H1 (cell line): Measurements from ENCODE around the gene PTPRG. TPM values are rescaled to one million over a fixed set of nuclear protein-coding genes. Genes with fewer than 3 reads are reported as not detected.

Experiments used
- CTCF ChIA-PET: fragments of 300-600 bp; sonication (Branson Sonifier 250); formaldehyde crosslinking; loops from one replicate; lab custom pipeline; 2021; ENCODE audit not compliant: partially characterized antibody; lab: Charles Lee
- POLR2A ChIA-PET: fragments of 300-600 bp; sonication (Branson Sonifier 250); formaldehyde crosslinking; loops from one replicate; lab custom pipeline; 2021; ENCODE audit warnings: inconsistent platforms; ENCODE audit not compliant: partially characterized antibody; lab: Charles Lee
- DNase-seq, 2 experiments: peaks; one replicate each; pipeline versions ENCODE4 v3.0.0 to v3.0.0-alpha.2; 2010 to 2022; ENCODE audit warnings: low spot score in 2 of 2, low read depth in 1 of 2, mixed read lengths in 1 of 2
- FAIRE-seq: peaks from 2 replicates; lab custom pipeline; 2011; peaks lifted over from hg19 to GRCh38; lab: Jason Lieb, UNC
- H2AFZ ChIP-seq: 2 replicates; pipeline ENCODE4 v1.8.1; 2012; ENCODE audit warnings: low read length, inconsistent platforms
- H2AK5ac ChIP-seq: 2 replicates; pipeline ENCODE4 v1.6.1; 2013; ENCODE audit warnings: low read depth, low read length
- H2BK120ac ChIP-seq: replicated peaks from 2 replicates; pipeline ENCODE3; 2013; ENCODE audit warnings: low read depth, low read length, inconsistent platforms
- H2BK12ac ChIP-seq: 2 replicates; pipeline ENCODE4 v1.6.1; 2013; ENCODE audit warnings: low read depth, low read length
- H2BK15ac ChIP-seq: 2 replicates; pipeline ENCODE4 v1.6.1; 2013; ENCODE audit warnings: low read length
- H2BK20ac ChIP-seq: 2 replicates; pipeline ENCODE4 v1.6.1; 2013; ENCODE audit warnings: low read length
- H2BK5ac ChIP-seq: 2 replicates; pipeline ENCODE4 v1.6.1; 2013; ENCODE audit warnings: low read depth, low read length
- H3K14ac ChIP-seq: 2 replicates; pipeline ENCODE4 v1.6.1; 2013; ENCODE audit warnings: inconsistent platforms; ENCODE audit not compliant: insufficient read length
- H3K18ac ChIP-seq: 2 replicates; pipeline ENCODE4 v1.6.1; 2013; ENCODE audit warnings: low read length; ENCODE audit errors: extremely low read depth
- H3K23ac ChIP-seq: 2 replicates; pipeline ENCODE4 v1.6.1; 2013; ENCODE audit warnings: inconsistent platforms; ENCODE audit not compliant: insufficient read length
- H3K23me2 ChIP-seq: 2 replicates; pipeline ENCODE4 v1.6.1; 2013; ENCODE audit warnings: low read depth, low read length
- H3K27ac ChIP-seq: 2 replicates; pipeline ENCODE4 v1.6.1; 2011; ENCODE audit warnings: low read depth, low read length, inconsistent platforms
- H3K27me3 ChIP-seq, 4 experiments: replicated peaks in 1 of 4; 1 replicate in 1 of 4; 2 replicates in 3 of 4; pipeline versions ENCODE4 v1.6.1 to v1.8.1; 2011 to 2013; ENCODE audit warnings: low read length in 3 of 4, mild to moderate bottlenecking in 3 of 4, inconsistent platforms in 2 of 4, mixed read lengths in 2 of 4, moderate library complexity in 1 of 4; ENCODE audit not compliant: control insufficient read depth in 3 of 4, insufficient read depth in 3 of 4; ENCODE audit errors: extremely low read depth in 1 of 4
- H3K36me3 ChIP-seq, 4 experiments: 2 replicates each; pipeline versions ENCODE4 v1.6.1 to v1.8.1; 2011 to 2013; ENCODE audit warnings: mild to moderate bottlenecking in 4 of 4, low read length in 3 of 4, moderate library complexity in 2 of 4, control low read depth in 1 of 4, inconsistent platforms in 1 of 4; ENCODE audit not compliant: insufficient read depth in 4 of 4, control insufficient read depth in 2 of 4
- H3K4ac ChIP-seq: replicated peaks from 2 replicates; pipeline ENCODE3; 2013; ENCODE audit warnings: low read length, low read depth, mixed read lengths, inconsistent platforms; ENCODE audit not compliant: insufficient read length
- H3K4me1 ChIP-seq, 4 experiments: replicated peaks in 1 of 4; 1 replicate in 1 of 4; 2 replicates in 3 of 4; pipeline versions ENCODE4 v1.6.1 to v1.8.1; 2011 to 2013; ENCODE audit warnings: low read length in 3 of 4, inconsistent platforms in 2 of 4, mixed read lengths in 1 of 4; ENCODE audit not compliant: insufficient read depth in 4 of 4, control insufficient read depth in 3 of 4
- H3K4me2 ChIP-seq, 2 experiments: 2 replicates each; pipeline versions ENCODE4 v1.6.1 to v1.8.1; 2011 to 2013; ENCODE audit warnings: low read depth in 2 of 2, low read length in 2 of 2, control low read depth in 1 of 2, inconsistent platforms in 1 of 2, mild to moderate bottlenecking in 1 of 2; ENCODE audit not compliant: insufficient read depth in 1 of 2
- H3K4me3 ChIP-seq, 4 experiments: fragments of 200-600, 300-600 bp in 1 of 4; sonication (generic), shearing (Covaris generic), sonication (Bioruptor Twin) in 1 of 4; 2 replicates each; pipeline versions ENCODE4 v1.5.1 to v1.8.1; 2011 to 2016; ENCODE audit warnings: low read length in 4 of 4, low read depth in 3 of 4, control low read depth in 2 of 4, inconsistent platforms in 2 of 4, mild to moderate bottlenecking in 2 of 4, mixed read lengths in 1 of 4, moderate library complexity in 1 of 4; ENCODE audit not compliant: insufficient read depth in 2 of 4; ENCODE audit errors: extremely low read depth in 1 of 4
- H3K56ac ChIP-seq: replicated peaks from 2 replicates; pipeline ENCODE3; 2013; ENCODE audit warnings: low read depth, mild to moderate bottlenecking, mixed read lengths, low read length, inconsistent platforms; ENCODE audit not compliant: insufficient read length
- H3K79me1 ChIP-seq: 2 replicates; pipeline ENCODE4 v1.6.1; 2013; ENCODE audit warnings: low read depth, low read length, control low read depth
- H3K79me2 ChIP-seq, 2 experiments: 2 replicates each; pipeline versions ENCODE4 v1.6.1 to v1.8.1; 2012 to 2013; ENCODE audit warnings: low read length in 2 of 2, mild to moderate bottlenecking in 2 of 2, inconsistent platforms in 1 of 2; ENCODE audit not compliant: insufficient read depth in 2 of 2, control insufficient read depth in 1 of 2
- H3K9ac ChIP-seq, 4 experiments: replicated peaks in 1 of 4; 1 replicate in 1 of 4; 2 replicates in 3 of 4; pipeline versions ENCODE4 v1.6.1 to v1.8.1; 2011 to 2013; ENCODE audit warnings: low read depth in 3 of 4, low read length in 3 of 4, control low read depth in 2 of 4, mild to moderate bottlenecking in 2 of 4, moderate library complexity in 2 of 4, inconsistent platforms in 1 of 4; ENCODE audit errors: extremely low read depth in 1 of 4
- H3K9me3 ChIP-seq, 2 experiments: 2 replicates each; pipeline versions ENCODE4 v1.6.1 to v1.8.1; 2012 to 2013; ENCODE audit warnings: mild to moderate bottlenecking in 2 of 2, moderate library complexity in 2 of 2, control low read depth in 1 of 2, inconsistent platforms in 1 of 2, low read depth in 1 of 2, low read length in 1 of 2, mixed read lengths in 1 of 2; ENCODE audit not compliant: insufficient read depth in 2 of 2
- H4K20me1 ChIP-seq, 2 experiments: replicated peaks in 1 of 2; 2 replicates each; pipeline versions ENCODE3 to v1.8.1; 2011 to 2013; ENCODE audit warnings: inconsistent platforms in 2 of 2, low read length in 2 of 2, mild to moderate bottlenecking in 1 of 2; ENCODE audit not compliant: insufficient read depth in 2 of 2, control insufficient read depth in 1 of 2
- H4K5ac ChIP-seq: 2 replicates; pipeline ENCODE4 v1.6.1; 2013; ENCODE audit warnings: low read length, low read depth, mixed read lengths, inconsistent platforms; ENCODE audit not compliant: insufficient read length
- H4K8ac ChIP-seq: 2 replicates; pipeline ENCODE4 v1.8.0; 2013; ENCODE audit warnings: mild to moderate bottlenecking, moderate library complexity, low read length, inconsistent platforms; ENCODE audit not compliant: insufficient read depth; ENCODE audit errors: extremely low read depth
- H4K91ac ChIP-seq: replicated peaks from 2 replicates; pipeline ENCODE3; 2013; ENCODE audit warnings: low read length, mixed read lengths, inconsistent platforms; ENCODE audit not compliant: insufficient read length
- ASH2L ChIP-seq: fragments of 200-600, 300-600 bp; sonication (generic); IDR thresholded peaks from one replicate; pipeline ENCODE4 v1.7.1; 2017; ENCODE audit warnings: low read length
- BRCA1 ChIP-seq: IDR thresholded peaks from 2 replicates; pipeline ENCODE4 v1.6.1; 2012; ENCODE audit warnings: low read depth, low read length, improper control_type of control experiment
- CBX5 ChIP-seq: fragments of 300-800, 300-1000 bp; sonication (generic); IDR thresholded peaks from 2 replicates; pipeline ENCODE4 v1.7.1; 2016; ENCODE audit warnings: antibody characterized with exemption, low read length, low read depth
- CHD1 ChIP-seq: IDR thresholded peaks from 2 replicates; pipeline ENCODE4 v1.6.1; 2012; ENCODE audit warnings: low read depth, low read length, improper control_type of control experiment
- EP300 ChIP-seq, 2 experiments: IDR thresholded peaks; 1 replicate in 1 of 2; 2 replicates in 1 of 2; pipeline ENCODE4 v1.6.1; 2011 to 2012; ENCODE audit warnings: low read depth in 2 of 2, low read length in 2 of 2, mild to moderate bottlenecking in 2 of 2, borderline replicate concordance in 1 of 2, inconsistent platforms in 1 of 2, moderate library complexity in 1 of 2
- GABPA ChIP-seq: IDR thresholded peaks from 2 replicates; pipeline ENCODE4 v1.6.1; 2011; ENCODE audit warnings: mild to moderate bottlenecking, low read length, moderate library complexity, borderline replicate concordance; ENCODE audit not compliant: insufficient read depth
- HDAC2 ChIP-seq, 2 experiments: fragments of 300-600 bp in 1 of 2; sonication (generic) in 1 of 2; IDR thresholded peaks; 2 replicates each; pipeline ENCODE4 v1.6.1; 2011 to 2012; ENCODE audit warnings: low read depth in 2 of 2, low read length in 2 of 2, mild to moderate bottlenecking in 2 of 2, moderate library complexity in 2 of 2, borderline replicate concordance in 1 of 2, inconsistent platforms in 1 of 2
- JUND ChIP-seq: IDR thresholded peaks from 2 replicates; pipeline ENCODE4 v1.6.1; 2011; ENCODE audit warnings: mild to moderate bottlenecking, improper control_type of control experiment, low read length
- MAFK ChIP-seq: IDR thresholded peaks from 2 replicates; pipeline ENCODE4 v1.6.1; 2012; ENCODE audit warnings: low read depth, mild to moderate bottlenecking, improper control_type of control experiment, low read length
- PHF8 ChIP-seq: fragments of 200-600 bp; sonication (generic); conservative IDR thresholded peaks from 2 replicates; pipeline ENCODE4 v1.7.1; 2012; ENCODE audit warnings: low read depth, mild to moderate bottlenecking, inconsistent platforms, low read length, moderate library complexity
- SIRT6 ChIP-seq: IDR thresholded peaks from one replicate; pipeline ENCODE4 v1.7.1; 2012; ENCODE audit warnings: low read length, inconsistent platforms
- SP2 ChIP-seq: IDR thresholded peaks from 2 replicates; pipeline ENCODE4 v1.6.1; 2012; ENCODE audit warnings: mild to moderate bottlenecking, low read length, inconsistent platforms
- SP4 ChIP-seq: IDR thresholded peaks from 2 replicates; pipeline ENCODE4 v1.6.1; 2012; ENCODE audit warnings: low read length, inconsistent platforms
- YY1 ChIP-seq: IDR thresholded peaks from 2 replicates; pipeline ENCODE4 v1.6.1; 2011; ENCODE audit warnings: low read depth, mild to moderate bottlenecking, low read length
- WGBS, 2 experiments: shearing (Covaris generic) in 1 of 2; methylation state at CpG; one replicate each; pipeline versions ENCODE4 v1.1.6 to v1.1.7; 2013 to 2015; ENCODE audit warnings: low lambda C conversion rate in 2 of 2, mixed read lengths in 2 of 2, inconsistent platforms in 1 of 2, low coverage in 1 of 2, missing lambda C conversion rate in 1 of 2; ENCODE audit not compliant: insufficient replicate concordance in 2 of 2, insufficient coverage in 1 of 2, insufficient read length in 1 of 2; ENCODE audit errors: extremely low coverage in 1 of 2, missing lambda C conversion rate in 1 of 2; 5-methylcytosine and 5-hydroxymethylcytosine counted together
- polyA plus RNA-seq, 7 experiments: library from polyadenylated mRNA; depleted of rRNA in 3 of 7; stranded (reverse) in 5 of 7; unstranded in 2 of 7; fragments of >200 nt in 5 of 7; fragments of 200-250 nt in 2 of 7; gene quantifications; 1 replicate in 5 of 7; 2 replicates in 1 of 7; 4 replicates in 1 of 7; pipeline versions ENCODE4 v1.2.1 to v1.2.3, GENCODE V29; 2011 to 2013; ENCODE audit warnings: missing spikeins in 2 of 7, mixed read lengths in 2 of 7
- total RNA-seq: library from RNA; stranded (reverse); fragmentation: NEBNext Ultra II Directional; extraction: Animal tissue kit (Norgen Biotek cat#: 25700); gene quantifications from 2 replicates; pipeline ENCODE4 v1.2.1, GENCODE V29; 2021
- TF ChIP-seq, protein P1 (sequence below): IDR thresholded peaks from 2 replicates; pipeline ENCODE4 v1.6.1; 2012; ENCODE audit warnings: inconsistent platforms

The PTPRG gene
- total and polyA plus RNA-seq, 2 of the 8 experiments (the other 6 are each of a cell fraction or from before 2014, with no cell fraction given) = 23.3 to 96.2 TPM

DNA sequence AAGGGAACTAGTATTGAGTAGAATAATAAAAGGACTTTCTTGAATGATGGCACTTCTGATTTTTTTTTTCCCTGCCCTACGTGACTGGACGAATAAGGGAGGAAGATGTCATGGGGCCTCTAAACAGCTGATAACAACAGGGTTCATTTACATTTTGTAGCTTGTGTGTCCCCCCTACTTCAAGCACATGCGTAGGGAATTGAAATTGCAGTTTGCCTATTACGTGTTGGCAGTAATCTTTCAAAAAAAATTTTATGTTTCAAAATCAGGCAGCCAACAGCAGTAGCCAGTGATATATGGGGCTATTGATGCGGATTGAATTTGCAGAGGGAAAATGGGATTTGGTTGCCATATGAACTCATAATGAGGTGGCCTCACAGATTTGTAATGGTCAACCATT, 58.7 kb downstream of the PTPRG start:
- Histone ChIP-seq H3K36me3 (peaks cover 0 to 13% (median 3%) of the 10 kb centered on the region in 4 experiments; a peak in 4 of 8 replicates), H3K79me2 (peaks cover 19 to 98% of the 10 kb centered on the region in 2 experiments), H3K27ac (no peak overlapping the region), H4K20me1 (peaks cover 6 to 20% of the 10 kb centered on the region in 2 experiments), H3K79me1 (peaks cover 14% of the 10 kb centered on the region; the same call in 1 of the 2 replicates), H2BK120ac (no peak overlapping the region), H2BK20ac (no peak overlapping the region), H3K4me1 (peaks cover 0 to 5% (median 3%) of the 10 kb centered on the region in 4 experiments; a peak in 3 of 7 replicates), H3K27me3 (no peaks in the 10 kb centered on the region), H4K8ac (no peak overlapping the region), H3K4me3 (no peak overlapping the region), H4K5ac (no peak overlapping the region), H3K9me3 (no peaks in the 10 kb centered on the region), H3K9ac (no peak overlapping the region), H3K23ac (no peak overlapping the region), H2AK5ac (no peak overlapping the region), H3K23me2 (no peaks in the 10 kb centered on the region), H3K18ac (no peak overlapping the region), H2BK12ac (no peak overlapping the region), H3K4ac (no peak overlapping the region), H3K4me2 (no peak overlapping the region), H3K56ac (no peak overlapping the region), H2AFZ (no peak overlapping the region), H3K14ac (no peak overlapping the region), H2BK15ac (no peak overlapping the region), H4K91ac (no peak overlapping the region), H2BK5ac (no peak overlapping the region)
- whole genome bisulfite sequencing, 2 experiments = 90% methylated on average over 5 of the region's 5 CpGs; no CpG with 5 or more reads in 1 of the 2 experiments
- POLR2A ChIA-PET = interaction anchor here (0.8 to 1.9 kb wide), 2 partner anchors 11 to 14 kb away, joined by 4 to 5 read pairs; no protein-coding TSS in a partner anchor
- FAIRE-seq = no peak
- CTCF ChIA-PET = no interaction called here
- DNase-seq = no peak
- TF ChIP-seq MAFK (no peak), BRCA1 (no peak), YY1 (no peak), PHF8 (no peak), SP2 (no peak), HDAC2 (IDR thresholded peaks at IDR 0.05; ENCODE audit: borderline replicate concordance in 1 of 2, low read depth in 2 of 2, low read length in 2 of 2) (no peak), JUND (no peak), GABPA (no peak), SIRT6 (no peak), ASH2L (no peak), CHD1 (no peak), SP4 (no peak), CBX5 (no peak), EP300 (IDR thresholded peaks at IDR 0.05; ENCODE audit: borderline replicate concordance in 1 of 2, low read depth in 2 of 2, low read length in 2 of 2) (no peak)
- TF ChIP-seq, protein P1, sequence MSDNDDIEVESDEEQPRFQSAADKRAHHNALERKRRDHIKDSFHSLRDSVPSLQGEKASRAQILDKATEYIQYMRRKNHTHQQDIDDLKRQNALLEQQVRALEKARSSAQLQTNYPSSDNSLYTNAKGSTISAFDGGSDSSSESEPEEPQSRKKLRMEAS = no peak
